22Rv1 (cell line): ENCODE results near the gene FRMD8.

Experiments
- H3K27ac ChIP-seq: fragments of 450-650 bp; 2 replicates; pipeline ENCODE4 v1.5.1; 2017
- CTCF ChIP-seq: fragments of 450-650 bp; IDR thresholded peaks from 2 replicates; pipeline ENCODE4 v1.5.1; 2017; ENCODE audit warnings: mild to moderate bottlenecking
- ZFX ChIP-seq: fragments of 450-650 bp; IDR thresholded peaks from 2 replicates; pipeline ENCODE4 v1.6.1; 2017; ENCODE audit warnings: antibody characterized with exemption, borderline replicate concordance

Gene FRMD8

GRCh38 chr11:65380460-65381119 is 5.8 kb upstream of the FRMD8 start:
- peak overlapping the region; percentile 100 for H3K27ac ChIP-seq
- TF ChIP-seq CTCF (no peak), ZFX (no peak)

- TF ChIP-seq ZFX (no peak), CTCF (no peak)
- H3K27ac ChIP-seq = peak overlapping the region; percentile 100
Measured at GRCh38 chr11:65381716-65382032, 4.8 kb upstream of the FRMD8 start.

- TF ChIP-seq CTCF (peak; percentile 74), ZFX (no peak)
- H3K27ac ChIP-seq = peak within 1 kb of the TSS; percentile 100
Measured at GRCh38 chr11:65382033-65382803, 4.2 kb upstream of the FRMD8 start, which contains the start of gene SLC25A45. Gene SLC25A45 (minus strand): TSS chr11:65382646. CDS start chr11:65381951, 695 bp downstream.

- no peak for TF ChIP-seq CTCF
- TF ChIP-seq ZFX = no peak
- peak overlapping the region; percentile 100 for H3K27ac ChIP-seq
Measured at GRCh38 chr11:65382804-65383368, 3.6 kb upstream of the FRMD8 start.

GRCh38 chr11:65383778-65384177 is 2.7 kb upstream of the FRMD8 start:
- no peak for TF ChIP-seq ZFX
- TF ChIP-seq CTCF = no peak
- peak overlapping the region; percentile 100 for H3K27ac ChIP-seq

- TF ChIP-seq CTCF = no peak
- TF ChIP-seq ZFX = no peak
- peak overlapping the region; percentile 100 for H3K27ac ChIP-seq
Measured at GRCh38 chr11:65384301-65384889, 2.0 kb upstream of the FRMD8 start.
